HG02623 (cell line): Measurements from ENCODE around the gene GDF7.
A peak's percentile ranks its signal among the peaks of the same experiment; 100 is the strongest.

Experiments used
- ATAC-seq: cut with Tn5 transposase; IDR thresholded peaks from one replicate; pipeline ENCODE4 v1.9.1; 2021; ENCODE audit warnings: moderate library complexity; ENCODE audit not compliant: unreplicated experiment

The GDF7 gene

DNA sequence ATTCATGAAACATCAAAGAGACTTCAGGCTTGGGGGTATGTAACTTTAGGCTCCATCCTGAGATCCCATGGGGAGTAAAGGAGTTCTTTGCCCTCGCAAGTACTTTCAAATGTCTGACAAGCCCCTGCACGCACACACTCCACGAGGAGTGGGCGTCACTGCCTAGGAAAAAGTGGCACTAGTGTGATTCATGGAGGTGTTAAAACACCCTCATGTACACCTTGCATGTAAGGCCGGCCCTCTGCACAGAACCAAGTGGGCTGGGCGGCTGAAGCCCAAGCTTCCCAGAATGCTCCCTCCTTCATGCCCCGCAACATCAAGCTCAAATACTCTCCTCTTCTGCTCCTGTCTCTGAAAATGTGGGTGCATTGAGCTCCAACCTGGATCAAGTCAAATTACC, 23.9 kb upstream of the GDF7 start:
- no peak for ATAC-seq

- ATAC-seq = no peak
Measured at GRCh38 chr2:20643826-20644225, 23.1 kb upstream of the GDF7 start.

DNA sequence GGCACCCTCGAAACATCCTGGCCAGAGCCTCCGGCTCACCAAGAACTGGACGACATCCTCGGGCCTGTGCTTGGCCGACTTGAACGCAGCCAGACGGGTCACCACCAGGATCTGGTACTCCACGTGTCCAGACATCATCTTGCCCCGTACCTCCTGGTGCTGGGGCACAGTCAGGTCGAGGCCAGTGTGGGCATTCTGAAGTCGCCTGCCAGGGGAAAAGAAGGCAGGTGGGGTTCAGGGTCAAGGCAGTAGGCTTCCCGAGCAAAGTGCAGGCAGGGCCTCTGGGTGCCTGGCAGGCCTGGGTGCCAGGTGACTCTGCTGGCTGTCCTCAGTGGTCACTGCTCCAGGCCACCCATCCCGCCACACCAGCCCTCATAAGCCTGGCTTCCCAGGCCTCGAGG, 21.6 kb upstream of the GDF7 start:
- no peak for ATAC-seq

GRCh38 chr2:20645761-20646160, 21.2 kb upstream of the GDF7 start:
- no peak for ATAC-seq

DNA sequence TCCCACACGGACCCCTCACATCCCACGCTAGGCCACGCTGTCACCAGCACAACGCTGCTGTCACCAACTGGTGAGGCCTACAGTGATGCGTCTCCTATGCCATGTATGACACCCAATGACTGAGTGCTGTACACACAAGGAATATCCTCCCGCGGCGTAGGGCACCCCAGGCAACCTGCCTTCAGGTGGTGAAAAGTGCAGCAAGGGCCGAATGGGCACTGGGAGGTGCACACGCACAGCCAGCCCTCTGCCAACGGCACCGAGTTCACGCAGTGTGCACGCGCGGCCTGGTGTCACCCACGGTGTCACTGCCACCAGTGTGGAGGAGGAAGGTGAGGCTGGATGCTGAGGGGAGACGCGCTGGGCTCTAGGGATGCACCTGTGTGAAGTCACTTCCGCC, 20.5 kb upstream of the GDF7 start:
- ATAC-seq = no peak

- no peak for ATAC-seq
Measured at GRCh38 chr2:20647211-20647610, 19.7 kb upstream of the GDF7 start.

GRCh38 chr2:20647738-20648137, 19.2 kb upstream of the GDF7 start:
- no peak for ATAC-seq

GRCh38 chr2:20648206-20648605, 18.7 kb upstream of the GDF7 start:
- no peak for ATAC-seq

GRCh38 chr2:20648831-20649230, 18.1 kb upstream of the GDF7 start:
- no peak for ATAC-seq

GRCh38 chr2:20649576-20649975, 17.4 kb upstream of the GDF7 start:
- ATAC-seq = no peak

GRCh38 chr2:20649976-20650375, 17.0 kb upstream of the GDF7 start:
- ATAC-seq = no peak

DNA sequence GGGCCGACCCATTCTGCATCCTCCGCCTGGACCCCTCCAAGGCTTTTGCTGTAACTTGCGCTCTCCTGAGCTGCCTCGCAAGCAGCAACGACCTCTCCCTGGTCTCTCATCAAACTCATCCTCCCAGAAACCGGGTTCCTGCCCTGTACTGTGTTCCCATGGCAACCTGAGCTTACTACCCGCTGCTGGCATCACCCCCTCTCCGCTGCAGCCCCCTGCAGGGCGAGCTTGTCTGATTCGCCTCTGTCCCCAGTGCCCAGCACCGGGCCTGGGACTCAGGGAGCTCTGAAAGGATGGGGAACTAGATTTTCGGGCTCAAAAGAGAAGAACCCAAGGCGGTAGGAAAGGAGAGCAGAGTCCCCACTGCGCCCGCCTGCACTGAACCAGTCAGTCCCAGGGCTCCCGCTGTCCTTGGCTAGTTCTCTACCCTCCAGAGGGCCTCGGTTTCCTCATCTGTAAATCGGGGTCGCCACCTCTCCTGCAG, 16.5 kb upstream of the GDF7 start:
- no peak for ATAC-seq

DNA sequence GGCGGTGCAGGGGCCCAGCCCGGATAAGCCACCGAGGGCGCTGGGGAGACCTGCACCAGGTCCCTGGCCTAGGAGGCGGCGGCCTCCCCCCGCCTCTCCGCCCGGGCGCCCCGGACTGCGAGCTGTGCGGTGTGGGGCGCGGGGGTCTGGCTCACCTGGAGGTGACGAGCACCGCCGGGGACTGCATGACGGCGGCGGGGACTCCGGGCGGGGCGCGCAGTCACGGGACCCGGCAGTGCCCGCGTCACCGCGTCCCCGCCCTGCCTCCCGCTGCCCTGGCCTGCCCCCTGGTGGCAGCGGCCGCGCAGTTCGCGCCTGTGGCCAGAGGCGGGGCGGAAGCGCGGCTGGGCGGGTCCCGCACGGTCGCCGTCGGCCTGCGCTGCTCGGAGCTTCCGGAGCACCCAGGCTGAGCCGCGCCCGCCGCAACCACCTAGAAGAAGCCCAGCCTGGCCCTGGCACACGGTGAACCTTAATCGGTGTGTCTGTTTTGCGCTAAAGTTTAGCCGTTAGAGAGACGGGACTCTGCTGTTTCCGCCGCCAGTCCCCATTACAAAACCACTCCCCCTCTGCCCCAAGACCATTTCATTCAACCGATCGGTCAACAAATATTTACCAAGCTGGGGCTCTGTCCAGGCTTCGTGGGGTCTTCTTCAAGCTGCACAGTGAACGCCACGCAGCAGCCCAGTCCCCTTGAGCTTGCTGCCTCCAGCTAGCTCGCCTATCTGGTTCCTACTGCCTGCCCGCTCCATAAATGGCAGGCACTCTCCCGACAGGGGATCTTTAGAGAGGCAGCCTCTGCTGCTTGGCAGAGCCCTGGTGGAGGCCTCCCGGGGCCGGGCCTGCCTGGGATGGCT, 15.8 kb upstream of the GDF7 start, which contains the start of gene HS1BP3:
Gene HS1BP3, minus strand, starts transcription at position 222 of the 854 bp plus-strand sequence. Its CDS starts 35 bp downstream, at position 187.
- ATAC-seq = peak; percentile 97

GRCh38 chr2:20651731-20652099, 15.2 kb upstream of the GDF7 start:
- no peak for ATAC-seq

DNA sequence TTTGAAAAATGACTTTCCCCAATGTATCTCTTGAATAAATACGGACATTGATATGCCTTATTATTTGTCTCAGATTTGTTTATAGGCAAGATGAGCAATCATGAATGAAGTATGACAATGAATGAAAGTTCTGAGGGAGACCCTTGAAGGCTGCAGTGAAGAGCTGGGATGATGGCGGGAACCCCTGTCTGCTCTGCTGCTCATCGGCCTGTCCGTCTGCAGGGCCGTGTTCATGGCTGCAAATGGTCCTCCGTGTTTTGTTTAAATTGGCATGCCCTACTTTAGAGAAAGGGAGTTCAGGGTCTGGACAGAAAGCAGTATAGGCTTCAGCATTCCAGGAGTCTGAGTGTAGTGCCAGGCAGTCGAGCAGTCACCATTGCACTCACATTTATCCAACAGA, 14.8 kb upstream of the GDF7 start:
- no peak for ATAC-seq

DNA sequence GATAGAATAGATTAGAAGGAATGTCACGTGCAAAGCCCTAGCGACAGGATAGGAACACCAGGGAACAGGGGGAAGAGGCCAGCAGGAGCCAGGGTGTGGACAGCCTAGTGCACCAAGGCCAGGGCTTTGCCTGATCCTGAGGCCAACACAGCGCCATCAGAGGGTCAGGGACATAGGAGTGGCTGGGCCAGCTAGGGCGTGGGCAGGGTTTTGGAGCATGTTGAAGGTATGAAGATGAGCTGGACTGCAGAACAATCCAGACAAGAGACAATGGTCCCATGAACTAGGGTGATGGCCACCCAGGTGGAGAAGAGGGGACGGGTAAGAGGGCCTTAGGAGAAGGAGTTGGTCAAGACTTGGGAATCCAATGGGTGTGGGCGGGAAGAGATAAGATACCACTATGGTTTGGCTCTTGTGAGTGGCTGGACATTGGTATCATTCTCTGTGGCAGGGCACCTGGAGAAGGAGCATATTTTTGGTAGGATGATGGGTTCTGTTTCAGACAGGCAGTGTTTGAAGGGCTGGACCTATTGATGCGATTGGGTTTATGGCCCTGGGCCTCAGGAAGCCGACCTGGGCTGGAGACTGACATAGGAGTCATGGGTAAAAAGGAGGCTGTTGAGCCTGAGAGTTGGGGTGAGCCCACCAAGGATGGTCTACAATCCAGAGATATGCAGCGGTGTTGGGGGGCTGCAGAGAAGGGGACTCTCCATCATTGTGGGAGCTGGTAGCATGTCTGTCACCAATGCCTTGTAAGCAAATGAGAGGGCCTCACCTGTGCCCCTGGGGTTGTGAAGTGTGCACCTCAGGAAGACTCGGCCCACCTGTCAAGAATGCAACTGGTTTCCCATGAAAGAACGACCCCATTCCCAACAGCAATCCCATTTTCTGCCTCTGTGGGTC, 14.0 kb upstream of the GDF7 start:
- no peak for ATAC-seq

DNA sequence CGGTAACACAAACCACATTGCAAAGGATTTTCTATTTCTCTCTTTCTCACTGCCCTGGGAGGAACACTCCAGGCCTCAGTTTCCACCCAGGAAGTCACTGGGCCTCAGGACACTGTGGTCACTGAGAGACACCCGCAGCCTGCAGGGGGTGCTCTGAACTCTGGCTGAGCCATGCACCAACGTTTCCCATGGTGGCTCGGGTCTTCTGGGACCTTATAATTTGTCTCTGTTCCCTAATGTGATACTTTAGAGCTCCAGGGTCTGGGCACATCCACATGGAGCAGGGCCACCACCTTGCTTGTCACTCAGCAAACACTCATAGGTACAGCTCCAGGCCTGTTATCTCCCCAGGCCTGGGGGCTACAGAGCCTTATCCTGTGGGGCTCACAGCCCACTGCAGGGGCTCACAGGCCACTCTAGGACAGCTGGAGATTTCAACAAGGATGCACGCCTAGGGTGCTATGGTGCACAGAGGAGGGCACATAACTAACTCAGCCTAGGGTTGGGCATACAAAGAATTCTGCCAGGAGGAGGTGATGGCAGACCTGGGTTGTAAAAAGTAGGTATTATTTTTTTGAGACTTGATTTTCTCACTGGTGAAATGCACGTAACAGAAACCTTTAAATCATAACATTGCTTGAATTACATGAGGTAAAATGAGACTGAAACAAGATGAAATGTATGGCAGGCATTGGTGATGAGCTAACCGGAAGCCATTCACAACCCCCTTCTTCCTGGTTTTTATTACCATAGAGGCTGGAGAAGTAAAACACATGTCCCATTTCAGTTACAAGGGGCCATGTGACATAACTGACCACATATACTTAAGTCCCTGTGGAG, 13.0 kb upstream of the GDF7 start:
- ATAC-seq = no peak

DNA sequence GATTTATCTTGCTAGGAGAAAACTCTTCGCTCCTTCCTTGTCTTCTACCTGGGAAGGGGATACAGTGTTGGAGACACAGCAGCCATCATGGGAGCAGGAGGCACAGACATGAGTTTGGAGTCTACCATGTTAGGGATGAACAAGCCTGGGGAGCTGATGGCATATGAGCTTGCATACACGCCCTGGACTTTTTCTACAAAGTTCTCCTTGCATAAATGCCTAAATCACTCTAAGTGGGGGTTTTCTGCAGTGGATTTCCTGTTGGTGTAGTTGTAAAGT, 12.5 kb upstream of the GDF7 start:
- ATAC-seq = no peak

DNA sequence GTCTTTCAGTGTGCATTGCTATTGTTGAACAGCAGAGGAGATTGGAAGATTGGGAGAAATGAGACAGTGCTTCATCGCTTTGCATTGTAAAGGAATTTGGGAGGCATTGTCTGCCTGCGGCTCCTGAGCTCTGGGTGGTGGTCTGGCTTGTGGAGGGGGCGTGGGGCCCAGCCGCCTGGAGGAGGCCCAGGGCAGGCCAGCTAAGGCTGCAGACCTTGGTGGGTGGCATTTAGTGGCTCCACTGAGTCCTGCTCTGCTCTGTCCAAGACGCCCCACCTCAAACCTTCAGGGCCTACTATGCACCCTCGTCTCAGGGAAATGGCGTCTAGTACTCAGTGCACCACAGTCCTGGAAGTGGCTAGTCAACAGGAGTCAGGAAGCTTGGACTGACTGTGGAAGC, 10.4 kb upstream of the GDF7 start:
- ATAC-seq = no peak

- ATAC-seq = no peak
Measured at GRCh38 chr2:20657522-20658235, 9.3 kb upstream of the GDF7 start.
